ENCODE data around the gene SPINK8. TPM values are rescaled to one million over a fixed set of nuclear protein-coding genes. Genes with fewer than 3 reads are reported as not detected.

SPINK8 gene
- total RNA-seq, 2 donors from 2014 or later, result not detected

- Histone ChIP-seq H3K27me3 (no peaks in the 10 kb centered on the region), H3K4me1 (no peaks in the 10 kb centered on the region), H3K9me3 (no peaks in the 10 kb centered on the region), H3K27ac (no peak overlapping the region), H3K9ac (ENCODE audit: low read depth in 2 of 2, low read length in 2 of 2) (no peak overlapping the region), H3K36me3 (no peaks in the 10 kb centered on the region), H3K4me3 (no peak overlapping the region)
- no peak for TF ChIP-seq CTCF (IDR thresholded peaks at IDR 0.05)
- intact Hi-C loops (cut with DNase I), result no loop called here
- DNase-seq, result no peak
Measured at GRCh38 chr3:48285675-48286074, 47.8 kb downstream of the SPINK8 start.

GRCh38 chr3:48285132-48285531, 48.3 kb downstream of the SPINK8 start:
- TF ChIP-seq CTCF (IDR thresholded peaks at IDR 0.05), result no peak
- Histone ChIP-seq H3K9ac (ENCODE audit: low read depth in 2 of 2, low read length in 2 of 2) (no peak overlapping the region), H3K36me3 (no peaks in the 10 kb centered on the region), H3K27ac (no peak overlapping the region), H3K27me3 (no peaks in the 10 kb centered on the region), H3K9me3 (no peaks in the 10 kb centered on the region), H3K4me1 (no peaks in the 10 kb centered on the region), H3K4me3 (no peak overlapping the region)
- DNase-seq, result no peak
- intact Hi-C loops (cut with DNase I), result no loop called here

- no peaks in the 10 kb centered on the region for H3K4me1 ChIP-seq
- H3K9me3 ChIP-seq, result no peaks in the 10 kb centered on the region
- intact Hi-C loops (cut with DNase I), result no loop called here
Measured at GRCh38 chr3:48280881-48281280, 52.6 kb downstream of the SPINK8 start.

GRCh38 chr3:48278884-48279559, 54.4 kb downstream of the SPINK8 start:
- Histone ChIP-seq H3K4me3 (no peak overlapping the region), H3K9me3 (no peaks in the 10 kb centered on the region), H3K36me3 (no peaks in the 10 kb centered on the region), H3K27ac (no peak overlapping the region), H3K9ac (ENCODE audit: low read depth in 2 of 2, low read length in 2 of 2) (no peak overlapping the region), H3K4me1 (no peaks in the 10 kb centered on the region), H3K27me3 (no peaks in the 10 kb centered on the region)
- intact Hi-C loops (cut with DNase I), result loop anchor here (10.0 kb wide), 2 partner anchors 126 to 266 kb away; no protein-coding TSS in a partner anchor
- TF ChIP-seq CTCF (IDR thresholded peaks at IDR 0.05), result no peak
- no peak for DNase-seq

More at GRCh38 chr3:48280881-48281280, 52.6 kb downstream of the SPINK8 start:
- H3K4me3 ChIP-seq, result no peak overlapping the region
- no peaks in the 10 kb centered on the region for H3K27me3 ChIP-seq
- no peaks in the 10 kb centered on the region for H3K36me3 ChIP-seq
- DNase-seq, result no peak
- no peak overlapping the region for H3K9ac ChIP-seq (ENCODE audit: low read depth in 2 of 2, low read length in 2 of 2)
- TF ChIP-seq CTCF (IDR thresholded peaks at IDR 0.05), result no peak
- H3K27ac ChIP-seq, result no peak overlapping the region

- no peaks in the 10 kb centered on the region for H3K36me3 ChIP-seq
- no peaks in the 10 kb centered on the region for H3K27me3 ChIP-seq
- no peak overlapping the region for H3K9ac ChIP-seq (ENCODE audit: low read depth in 2 of 2, low read length in 2 of 2)
- no peak overlapping the region for H3K4me3 ChIP-seq
- no peak for DNase-seq
- no peak for TF ChIP-seq CTCF (IDR thresholded peaks at IDR 0.05)
- no peaks in the 10 kb centered on the region for H3K9me3 ChIP-seq
- no peaks in the 10 kb centered on the region for H3K4me1 ChIP-seq
- intact Hi-C loops (cut with DNase I), result loop anchor here (10.0 kb wide), 2 partner anchors 128 to 268 kb away; no protein-coding TSS in a partner anchor
- H3K27ac ChIP-seq, result no peak overlapping the region
Measured at GRCh38 chr3:48276911-48277641, 56.4 kb downstream of the SPINK8 start.
